Liver (tissue), 9 donors: Measurements from ENCODE around the gene UBR2. TPM values are rescaled to one million over a fixed set of nuclear protein-coding genes. Genes with fewer than 3 reads are reported as not detected.

Experiments
- DNase-seq: peaks from one replicate; pipeline ENCODE4 v3.0.0-alpha.2; 2017; ENCODE audit warnings: low spot score
- H3K27ac ChIP-seq, 2 donors: one replicate each; pipeline ENCODE4 v1.7.0; 2013; ENCODE audit warnings: inconsistent platforms in 2 of 2, low read length in 2 of 2, control low read depth in 1 of 2, low read depth in 1 of 2, mild to moderate bottlenecking in 1 of 2
- H3K27me3 ChIP-seq, 4 donors: one replicate each; pipeline versions ENCODE4 v1.6.1 to v1.7.0; 2013; ENCODE audit warnings: low read length in 3 of 4, inconsistent platforms in 1 of 4, mild to moderate bottlenecking in 1 of 4, moderate library complexity in 1 of 4; ENCODE audit not compliant: control insufficient read depth in 4 of 4, insufficient read depth in 4 of 4
- H3K36me3 ChIP-seq, 4 donors: one replicate each; pipeline versions ENCODE4 v1.6.1 to v1.7.0; 2013; ENCODE audit warnings: low read length in 3 of 4, mild to moderate bottlenecking in 3 of 4, low read depth in 1 of 4, moderate library complexity in 1 of 4; ENCODE audit not compliant: control insufficient read depth in 4 of 4, insufficient read depth in 3 of 4
- H3K4me1 ChIP-seq, 4 donors: one replicate each; pipeline versions ENCODE4 v1.6.1 to v1.7.0; 2013; ENCODE audit warnings: low read length in 3 of 4, mild to moderate bottlenecking in 3 of 4, moderate library complexity in 1 of 4; ENCODE audit not compliant: control insufficient read depth in 4 of 4, insufficient read depth in 4 of 4
- H3K4me3 ChIP-seq, 3 donors: one replicate each; pipeline versions ENCODE4 v1.6.1 to v1.7.0; 2013; ENCODE audit warnings: low read length in 3 of 3, control low read depth in 1 of 3, low read depth in 1 of 3, mild to moderate bottlenecking in 1 of 3
- H3K9ac ChIP-seq, 2 donors: one replicate each; pipeline ENCODE4 v1.7.0; 2013; ENCODE audit warnings: low read length in 2 of 2, mild to moderate bottlenecking in 2 of 2, moderate library complexity in 2 of 2, control low read depth in 1 of 2, low read depth in 1 of 2
- H3K9me3 ChIP-seq, 4 donors: one replicate each; pipeline versions ENCODE4 v1.6.1 to v1.7.0; 2013; ENCODE audit warnings: low read length in 3 of 4; ENCODE audit not compliant: control insufficient read depth in 4 of 4
- EGR1 ChIP-seq, 2 donors: IDR thresholded peaks; 2 replicates each; pipeline ENCODE4 v1.6.1; 2016 to 2018; ENCODE audit warnings: antibody characterized with exemption in 2 of 2, low read depth in 2 of 2
- FOXA1 ChIP-seq: IDR thresholded peaks from 2 replicates; pipeline ENCODE4 v1.6.1; 2016; ENCODE audit warnings: antibody characterized with exemption
- FOXA2 ChIP-seq: IDR thresholded peaks from 2 replicates; pipeline ENCODE4 v1.6.1; 2016; ENCODE audit warnings: antibody characterized with exemption
- GABPA ChIP-seq, 2 donors: IDR thresholded peaks in 1 of 2; conservative IDR thresholded peaks in 1 of 2; 2 replicates each; pipeline ENCODE4 v1.6.1; 2016; ENCODE audit warnings: antibody characterized with exemption in 2 of 2, mild to moderate bottlenecking in 1 of 2, moderate library complexity in 1 of 2
- HNF4A ChIP-seq, 2 donors: conservative IDR thresholded peaks; 2 replicates each; pipeline ENCODE4 v1.6.1; 2016; ENCODE audit warnings: antibody characterized with exemption in 2 of 2, mild to moderate bottlenecking in 2 of 2
- HNF4G ChIP-seq: IDR thresholded peaks from 2 replicates; pipeline ENCODE4 v1.6.1; 2016; ENCODE audit warnings: antibody characterized with exemption
- JUND ChIP-seq, 2 donors: IDR thresholded peaks; 2 replicates each; pipeline ENCODE4 v1.6.1; 2016; ENCODE audit warnings: antibody characterized with exemption in 2 of 2
- NR2F2 ChIP-seq: IDR thresholded peaks from 2 replicates; pipeline ENCODE4 v1.6.1; 2016; ENCODE audit warnings: antibody characterized with exemption
- RAD21 ChIP-seq, 2 donors: IDR thresholded peaks; 2 replicates each; pipeline ENCODE4 v1.6.1; 2016; ENCODE audit warnings: antibody characterized with exemption in 2 of 2, mild to moderate bottlenecking in 2 of 2
- RXRA ChIP-seq, 2 donors: IDR thresholded peaks; 2 replicates each; pipeline ENCODE4 v1.6.1; 2017 to 2018; ENCODE audit warnings: antibody characterized with exemption in 2 of 2, mild to moderate bottlenecking in 1 of 2
- SP1 ChIP-seq: IDR thresholded peaks from 2 replicates; pipeline ENCODE4 v1.6.1; 2018; ENCODE audit warnings: antibody characterized with exemption, mild to moderate bottlenecking
- TAF1 ChIP-seq: conservative IDR thresholded peaks from 2 replicates; pipeline ENCODE4 v1.6.1; 2016; ENCODE audit warnings: antibody characterized with exemption, mild to moderate bottlenecking
- YY1 ChIP-seq: IDR thresholded peaks from 2 replicates; pipeline ENCODE4 v1.6.1; 2016; ENCODE audit warnings: antibody characterized with exemption, mild to moderate bottlenecking
- ZBTB33 ChIP-seq: IDR thresholded peaks from 2 replicates; pipeline ENCODE4 v1.6.1; 2016; ENCODE audit warnings: antibody characterized with exemption
- WGBS: extraction: QIAGEN DNeasy Blood & Tissue Kit; methylation state at CpG from one replicate; pipeline ENCODE4 v1.1.7; 2013; 5-methylcytosine and 5-hydroxymethylcytosine counted together
- polyA plus RNA-seq, 2 donors: library from polyadenylated mRNA; stranded (reverse) in 1 of 2; unstranded in 1 of 2; fragments of 200-250 nt in 1 of 2; fragments of >200 nt in 1 of 2; fragmentation: Nextera tagmentation in 1 of 2; extraction: Ambion mirVana in 1 of 2; gene quantifications; one replicate each; pipeline versions ENCODE4 v1.2.1 to v1.2.3, GENCODE V29; 2013 to 2015
- total RNA-seq, 2 donors: library from RNA; depleted of rRNA; stranded (reverse); fragments of >200 nt; gene quantifications; one replicate each; pipeline ENCODE4 v1.2.3, GENCODE V29; 2014
- TF ChIP-seq, protein P1 (sequence below): IDR thresholded peaks from 2 replicates; pipeline ENCODE4 v1.6.1; 2016; ENCODE audit warnings: antibody characterized with exemption
- TF ChIP-seq, protein P2 (sequence below): IDR thresholded peaks from 2 replicates; pipeline ENCODE4 v1.6.1; 2016; ENCODE audit warnings: antibody characterized with exemption
- TF ChIP-seq, protein P3 (sequence below): IDR thresholded peaks from 2 replicates; pipeline ENCODE4 v1.6.1; 2016; ENCODE audit warnings: antibody characterized with exemption, mild to moderate bottlenecking
- TF ChIP-seq, protein P4 (sequence below): fragments of 150-350 bp; IDR thresholded peaks from 2 replicates; pipeline ENCODE4 v1.5.1; 2017; ENCODE audit warnings: improper control_type of control experiment, low read depth, low read length; ENCODE audit not compliant: missing input control
- donor health status: healthy.
- donor health status: healthy.
- donor health status: healthy.
- donor health status: healthy.
- donor health status: healthy.

The UBR2 gene
- total and polyA plus RNA-seq, 4 donors, result 6.3 to 32.9 (median 19.3) TPM

- H3K27me3 ChIP-seq, result no peaks in the 10 kb centered on the region
- H3K4me3 ChIP-seq, result no peak overlapping the region
- no peak overlapping the region for H3K27ac ChIP-seq
- 75% methylated on average over 8 of the region's 8 CpGs for WGBS
- H3K9me3 ChIP-seq, result no peaks in the 10 kb centered on the region
- no peak for DNase-seq
- no peak overlapping the region for H3K9ac ChIP-seq
- TF ChIP-seq RAD21 (IDR thresholded peaks at IDR 0.05), result no peak
- TF ChIP-seq ZBTB33, result no peak
- TF ChIP-seq EGR1 (IDR thresholded peaks at IDR 0.05; ENCODE audit: low read depth in 2 of 2), result no peak
- no peak for TF ChIP-seq NR2F2
- TF ChIP-seq GABPA (IDR thresholded peaks at IDR 0.05 in 1 of 2, conservative IDR thresholded peaks at IDR 0.05 in 1 of 2), result no peak
- no peak for TF ChIP-seq FOXA1
- no peak for TF ChIP-seq SP1
- TF ChIP-seq, protein P1, sequence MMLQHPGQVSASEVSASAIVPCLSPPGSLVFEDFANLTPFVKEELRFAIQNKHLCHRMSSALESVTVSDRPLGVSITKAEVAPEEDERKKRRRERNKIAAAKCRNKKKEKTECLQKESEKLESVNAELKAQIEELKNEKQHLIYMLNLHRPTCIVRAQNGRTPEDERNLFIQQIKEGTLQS, result no peak
- TF ChIP-seq RXRA (IDR thresholded peaks at IDR 0.05), result no peak
- no peak for TF ChIP-seq YY1
- TF ChIP-seq FOXA2, result no peak
- TF ChIP-seq, protein P2, sequence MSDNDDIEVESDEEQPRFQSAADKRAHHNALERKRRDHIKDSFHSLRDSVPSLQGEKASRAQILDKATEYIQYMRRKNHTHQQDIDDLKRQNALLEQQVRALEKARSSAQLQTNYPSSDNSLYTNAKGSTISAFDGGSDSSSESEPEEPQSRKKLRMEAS, result no peak
- TF ChIP-seq HNF4G, result no peak
- H3K4me1 ChIP-seq, result no peaks in the 10 kb centered on the region
- no peaks in the 10 kb centered on the region for H3K36me3 ChIP-seq
Observed at GRCh38 chr6:42720739-42721138, 156.9 kb downstream of the UBR2 start.

DNA sequence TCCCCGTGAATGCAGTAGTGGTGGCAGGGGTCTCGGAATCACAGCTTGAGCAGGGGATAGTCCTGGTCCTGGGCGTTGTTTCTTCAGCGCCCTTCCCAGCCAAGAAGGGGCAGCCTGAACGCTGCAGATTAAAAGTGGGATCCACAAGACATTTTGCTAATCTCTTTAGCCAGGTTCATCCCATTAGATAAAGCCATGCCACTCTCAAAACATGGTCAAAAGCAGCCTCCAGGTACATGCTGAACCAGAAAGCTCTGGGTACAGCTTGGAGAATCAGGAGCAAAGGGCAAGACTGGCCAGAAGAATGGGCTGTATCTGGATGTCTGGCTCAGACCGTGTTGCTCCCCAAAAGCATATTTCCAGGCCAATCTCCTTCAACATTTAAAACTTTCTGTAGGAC is 158.7 kb downstream of the UBR2 start, which contains the start of gene PRPH2:
Gene PRPH2, minus strand, starts transcription at position 101 of the 400 bp plus-strand sequence. CDS start 263 bp downstream, outside the sequence.
- DNase-seq, result no peak
- H3K9me3 ChIP-seq, result no peaks in the 10 kb centered on the region
- H3K9ac ChIP-seq, result no peak within 1 kb of the TSS
- no peaks in the 10 kb centered on the region for H3K27me3 ChIP-seq
- no peak within 1 kb of the TSS for H3K27ac ChIP-seq
- peaks cover 0 to 12% (median 6%) of the 10 kb centered on the region in 4 donors for H3K4me1 ChIP-seq
- 90% methylated on average over 6 of the region's 6 CpGs for WGBS
- H3K36me3 ChIP-seq, result no peaks in the 10 kb centered on the region
- TF ChIP-seq RAD21 (IDR thresholded peaks at IDR 0.05) (no peak), FOXA1 (no peak), YY1 (no peak), EGR1 (IDR thresholded peaks at IDR 0.05; ENCODE audit: low read depth in 2 of 2) (no peak), JUND (IDR thresholded peaks at IDR 0.05) (no peak), ZBTB33 (no peak), SP1 (no peak), HNF4A (conservative IDR thresholded peaks at IDR 0.05) (no peak), FOXA2 (no peak), RXRA (IDR thresholded peaks at IDR 0.05) (no peak), TAF1 (no peak)
- TF ChIP-seq, protein P3, sequence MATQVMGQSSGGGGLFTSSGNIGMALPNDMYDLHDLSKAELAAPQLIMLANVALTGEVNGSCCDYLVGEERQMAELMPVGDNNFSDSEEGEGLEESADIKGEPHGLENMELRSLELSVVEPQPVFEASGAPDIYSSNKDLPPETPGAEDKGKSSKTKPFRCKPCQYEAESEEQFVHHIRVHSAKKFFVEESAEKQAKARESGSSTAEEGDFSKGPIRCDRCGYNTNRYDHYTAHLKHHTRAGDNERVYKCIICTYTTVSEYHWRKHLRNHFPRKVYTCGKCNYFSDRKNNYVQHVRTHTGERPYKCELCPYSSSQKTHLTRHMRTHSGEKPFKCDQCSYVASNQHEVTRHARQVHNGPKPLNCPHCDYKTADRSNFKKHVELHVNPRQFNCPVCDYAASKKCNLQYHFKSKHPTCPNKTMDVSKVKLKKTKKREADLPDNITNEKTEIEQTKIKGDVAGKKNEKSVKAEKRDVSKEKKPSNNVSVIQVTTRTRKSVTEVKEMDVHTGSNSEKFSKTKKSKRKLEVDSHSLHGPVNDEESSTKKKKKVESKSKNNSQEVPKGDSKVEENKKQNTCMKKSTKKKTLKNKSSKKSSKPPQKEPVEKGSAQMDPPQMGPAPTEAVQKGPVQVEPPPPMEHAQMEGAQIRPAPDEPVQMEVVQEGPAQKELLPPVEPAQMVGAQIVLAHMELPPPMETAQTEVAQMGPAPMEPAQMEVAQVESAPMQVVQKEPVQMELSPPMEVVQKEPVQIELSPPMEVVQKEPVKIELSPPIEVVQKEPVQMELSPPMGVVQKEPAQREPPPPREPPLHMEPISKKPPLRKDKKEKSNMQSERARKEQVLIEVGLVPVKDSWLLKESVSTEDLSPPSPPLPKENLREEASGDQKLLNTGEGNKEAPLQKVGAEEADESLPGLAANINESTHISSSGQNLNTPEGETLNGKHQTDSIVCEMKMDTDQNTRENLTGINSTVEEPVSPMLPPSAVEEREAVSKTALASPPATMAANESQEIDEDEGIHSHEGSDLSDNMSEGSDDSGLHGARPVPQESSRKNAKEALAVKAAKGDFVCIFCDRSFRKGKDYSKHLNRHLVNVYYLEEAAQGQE, result no peak
- TF ChIP-seq, protein P4, sequence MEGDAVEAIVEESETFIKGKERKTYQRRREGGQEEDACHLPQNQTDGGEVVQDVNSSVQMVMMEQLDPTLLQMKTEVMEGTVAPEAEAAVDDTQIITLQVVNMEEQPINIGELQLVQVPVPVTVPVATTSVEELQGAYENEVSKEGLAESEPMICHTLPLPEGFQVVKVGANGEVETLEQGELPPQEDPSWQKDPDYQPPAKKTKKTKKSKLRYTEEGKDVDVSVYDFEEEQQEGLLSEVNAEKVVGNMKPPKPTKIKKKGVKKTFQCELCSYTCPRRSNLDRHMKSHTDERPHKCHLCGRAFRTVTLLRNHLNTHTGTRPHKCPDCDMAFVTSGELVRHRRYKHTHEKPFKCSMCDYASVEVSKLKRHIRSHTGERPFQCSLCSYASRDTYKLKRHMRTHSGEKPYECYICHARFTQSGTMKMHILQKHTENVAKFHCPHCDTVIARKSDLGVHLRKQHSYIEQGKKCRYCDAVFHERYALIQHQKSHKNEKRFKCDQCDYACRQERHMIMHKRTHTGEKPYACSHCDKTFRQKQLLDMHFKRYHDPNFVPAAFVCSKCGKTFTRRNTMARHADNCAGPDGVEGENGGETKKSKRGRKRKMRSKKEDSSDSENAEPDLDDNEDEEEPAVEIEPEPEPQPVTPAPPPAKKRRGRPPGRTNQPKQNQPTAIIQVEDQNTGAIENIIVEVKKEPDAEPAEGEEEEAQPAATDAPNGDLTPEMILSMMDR, result no peak
- TF ChIP-seq, protein P2, result no peak
- TF ChIP-seq, protein P1, result no peak
- H3K4me3 ChIP-seq, result no peak within 1 kb of the TSS
